ENCODE results near the gene MSI2. TPM values are rescaled to one million over a fixed set of nuclear protein-coding genes. Genes with fewer than 3 reads are reported as not detected.

The MSI2 gene
- total RNA-seq, 1 donor from 2014 or later = 60.6 TPM

- Mint-ChIP-seq H3K27ac (ENCODE audit: unreplicated experiment) (no peak overlapping the region), H3K4me1 (ENCODE audit: unreplicated experiment) (peaks cover 2% of the 10 kb centered on the region), H3K36me3 (ENCODE audit: low read depth, unreplicated experiment) (no peaks in the 10 kb centered on the region), H3K9me3 (ENCODE audit: unreplicated experiment) (no peaks in the 10 kb centered on the region), H3K4me3 (ENCODE audit: unreplicated experiment) (no peak overlapping the region), H3K27me3 (ENCODE audit: unreplicated experiment) (no peaks in the 10 kb centered on the region)
- DNase-seq (ENCODE audit: low spot score) = no peak
- TF ChIP-seq CTCF (IDR thresholded peaks at IDR 0.05; ENCODE audit: unreplicated experiment) = no peak
These were observed 428.6 kb downstream of the MSI2 start for GRCh38 chr17:57684711-57685498.

DNA sequence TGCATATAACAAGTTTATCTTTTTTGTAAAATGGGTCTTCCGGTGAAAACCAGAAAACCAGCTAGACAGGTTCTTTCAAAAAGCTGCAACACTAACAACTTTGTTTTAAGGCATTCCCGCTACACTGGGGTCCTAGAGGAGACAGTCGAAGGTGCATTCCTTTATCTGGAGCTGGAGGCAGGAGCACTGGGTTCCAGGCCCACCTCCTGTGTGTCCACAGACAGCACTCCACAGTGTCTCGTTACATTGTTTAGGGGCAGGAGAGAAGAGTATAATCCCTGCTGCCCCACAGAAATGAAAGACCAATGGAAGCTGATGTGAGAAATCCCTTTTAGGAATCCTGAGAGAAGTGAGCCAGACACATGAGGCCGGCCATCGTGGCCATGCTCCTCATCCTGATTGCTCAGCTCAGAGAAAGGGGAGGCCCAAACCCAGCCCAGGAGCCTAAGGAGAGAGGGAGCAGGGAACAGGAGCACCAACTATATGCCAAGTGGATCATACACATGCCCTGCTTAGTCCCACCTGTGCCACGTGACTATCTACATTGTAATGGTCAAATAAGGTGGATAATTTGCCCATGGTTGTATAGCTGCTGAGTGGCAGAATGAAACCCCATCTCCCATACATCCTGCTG lies 429.3 kb downstream of the MSI2 start:
- TF ChIP-seq CTCF (IDR thresholded peaks at IDR 0.05; ENCODE audit: unreplicated experiment) = no peak
- H3K27ac Mint-ChIP-seq (ENCODE audit: unreplicated experiment) = no peak overlapping the region

DNA sequence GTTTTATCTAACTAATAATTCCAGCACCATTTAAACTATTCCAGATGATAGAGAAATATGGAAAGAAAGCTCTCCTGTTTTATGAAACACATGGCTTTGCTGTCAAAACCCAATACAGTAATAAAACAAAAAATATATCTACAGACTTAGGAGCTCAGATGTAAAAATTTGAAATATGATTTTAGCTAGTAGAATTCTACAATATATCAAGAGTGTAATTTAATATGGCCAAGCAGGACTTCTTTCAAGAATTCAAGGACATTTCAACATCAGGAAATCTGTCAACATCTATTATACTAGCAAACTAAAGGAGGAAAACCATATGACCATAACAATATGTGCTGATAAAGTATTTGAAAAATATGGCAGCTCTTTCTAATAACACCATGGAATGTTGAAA lies 431.3 kb downstream of the MSI2 start:
- peaks cover 2% of the 10 kb centered on the region for H3K4me1 Mint-ChIP-seq (ENCODE audit: unreplicated experiment)
- no peak overlapping the region for H3K27ac Mint-ChIP-seq (ENCODE audit: unreplicated experiment)

More for the DNA sequence above, 429.3 kb downstream of the MSI2 start:
- H3K27me3 Mint-ChIP-seq (ENCODE audit: unreplicated experiment) = no peaks in the 10 kb centered on the region
- no peaks in the 10 kb centered on the region for H3K9me3 Mint-ChIP-seq (ENCODE audit: unreplicated experiment)
- H3K4me3 Mint-ChIP-seq (ENCODE audit: unreplicated experiment) = no peak overlapping the region
- no peak for DNase-seq (ENCODE audit: low spot score)
- no peaks in the 10 kb centered on the region for H3K36me3 Mint-ChIP-seq (ENCODE audit: low read depth, unreplicated experiment)
- peaks cover 2% of the 10 kb centered on the region for H3K4me1 Mint-ChIP-seq (ENCODE audit: unreplicated experiment)

DNA sequence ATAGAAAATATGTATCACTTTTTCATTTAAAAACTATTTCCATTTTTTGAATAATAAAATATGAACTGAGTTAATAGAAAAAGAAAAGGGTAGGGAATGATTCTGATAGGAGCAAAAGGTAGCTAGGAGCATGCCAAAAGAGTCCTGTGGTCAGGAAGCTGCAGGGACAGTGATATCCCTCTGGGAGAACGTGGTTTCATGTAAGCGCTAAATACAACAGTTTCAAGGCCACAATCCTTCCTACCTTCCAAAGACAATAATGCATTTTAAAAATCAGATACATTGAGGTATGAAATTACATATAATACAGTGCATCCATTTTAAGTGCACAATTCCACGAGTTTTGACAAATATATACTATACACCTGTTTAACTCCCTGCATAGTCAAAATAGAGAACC lies 432.9 kb downstream of the MSI2 start:
- no peak for DNase-seq (ENCODE audit: low spot score)
- Mint-ChIP-seq H3K4me3 (ENCODE audit: unreplicated experiment) (no peak overlapping the region), H3K4me1 (ENCODE audit: unreplicated experiment) (peaks cover 2% of the 10 kb centered on the region), H3K36me3 (ENCODE audit: low read depth, unreplicated experiment) (no peaks in the 10 kb centered on the region), H3K27me3 (ENCODE audit: unreplicated experiment) (no peaks in the 10 kb centered on the region), H3K9me3 (ENCODE audit: unreplicated experiment) (no peaks in the 10 kb centered on the region), H3K27ac (ENCODE audit: unreplicated experiment) (no peak overlapping the region)
- no peak for TF ChIP-seq CTCF (IDR thresholded peaks at IDR 0.05; ENCODE audit: unreplicated experiment)

More for the DNA sequence above, 431.3 kb downstream of the MSI2 start:
- no peak for TF ChIP-seq CTCF (IDR thresholded peaks at IDR 0.05; ENCODE audit: unreplicated experiment)
- H3K27me3 Mint-ChIP-seq (ENCODE audit: unreplicated experiment) = no peaks in the 10 kb centered on the region
- DNase-seq (ENCODE audit: low spot score) = no peak
- H3K36me3 Mint-ChIP-seq (ENCODE audit: low read depth, unreplicated experiment) = no peaks in the 10 kb centered on the region
- H3K9me3 Mint-ChIP-seq (ENCODE audit: unreplicated experiment) = no peaks in the 10 kb centered on the region
- no peak overlapping the region for H3K4me3 Mint-ChIP-seq (ENCODE audit: unreplicated experiment)

- Mint-ChIP-seq H3K9me3 (ENCODE audit: unreplicated experiment) (no peaks in the 10 kb centered on the region), H3K27ac (ENCODE audit: unreplicated experiment) (no peak overlapping the region), H3K4me1 (ENCODE audit: unreplicated experiment) (no peaks in the 10 kb centered on the region), H3K27me3 (ENCODE audit: unreplicated experiment) (peaks cover 3% of the 10 kb centered on the region), H3K4me3 (ENCODE audit: unreplicated experiment) (no peak overlapping the region), H3K36me3 (ENCODE audit: low read depth, unreplicated experiment) (peaks cover 13% of the 10 kb centered on the region)
- no peak for DNase-seq (ENCODE audit: low spot score)
- TF ChIP-seq CTCF (IDR thresholded peaks at IDR 0.05; ENCODE audit: unreplicated experiment) = no peak
These were observed 435.6 kb downstream of the MSI2 start for GRCh38 chr17:57691939-57692338.

Data from endothelial cell (in vitro differentiated cells).